HepG2 (cell line): ENCODE results near the gene TUT7. TPM values are rescaled to one million over a fixed set of nuclear protein-coding genes. Genes with fewer than 3 reads are reported as not detected.

ENCODE experiments used
- AKAP8 ChIP-seq: sonication (generic); formaldehyde crosslinking; IDR thresholded peaks from 2 replicates; pipeline ENCODE4 v1.5.1; 2020; ENCODE audit warnings: mild to moderate bottlenecking, missing genetic modification reagents
- SATB2 ChIP-seq: sonication (generic); formaldehyde crosslinking; IDR thresholded peaks from 2 replicates; pipeline ENCODE4 v1.5.0; 2020; ENCODE audit warnings: missing genetic modification reagents
- ZNF589 ChIP-seq: sonication (generic); formaldehyde crosslinking; conservative IDR thresholded peaks from 2 replicates; pipeline ENCODE4 v1.8.0; 2022; ENCODE audit warnings: mild to moderate bottlenecking, moderate library complexity, missing genetic modification reagents
- ZNF724P ChIP-seq: sonication (generic); formaldehyde crosslinking; IDR thresholded peaks from 2 replicates; pipeline ENCODE4 v1.8.0; 2022; ENCODE audit warnings: missing genetic modification reagents, borderline replicate concordance
- ZZZ3 ChIP-seq: sonication (generic); formaldehyde crosslinking; IDR thresholded peaks from 2 replicates; pipeline ENCODE4 v1.4.0; 2020; ENCODE audit warnings: missing genetic modification reagents, mild to moderate bottlenecking, borderline replicate concordance
- polyA plus RNA-seq, 8 experiments: library from polyadenylated mRNA; depleted of rRNA in 3 of 8; stranded (reverse) in 7 of 8; unstranded in 1 of 8; fragments of >200 nt; fragmentation: Illumina TruSeq in 4 of 8; extraction: Trizol in 4 of 8; gene quantifications; 2 replicates each; pipeline versions ENCODE4 v1.2.1 to v1.2.3, GENCODE V29; 2011 to 2016; ENCODE audit warnings: low read depth in 4 of 8, missing spikeins in 1 of 8, mixed read lengths in 1 of 8; ENCODE audit not compliant: insufficient read depth in 1 of 8
- total RNA-seq, 5 experiments: library from RNA; depleted of rRNA; stranded (reverse); fragments of >200 nt; fragmentation: Illumina TruSeq; extraction: Trizol; gene quantifications; 2 replicates each; pipeline ENCODE4 v1.2.3, GENCODE V29; 2016; ENCODE audit warnings: low read depth in 1 of 5
- TF ChIP-seq, protein P1 (sequence below): sonication (generic); formaldehyde crosslinking; IDR thresholded peaks from 2 replicates; pipeline ENCODE4 v1.5.0; 2020; ENCODE audit warnings: mild to moderate bottlenecking, missing genetic modification reagents, borderline replicate concordance
- TF ChIP-seq, protein P2 (sequence below): sonication (generic); formaldehyde crosslinking; IDR thresholded peaks from 2 replicates; pipeline ENCODE4 v1.4.0; 2020; ENCODE audit warnings: missing genetic modification reagents, borderline replicate concordance
- TF ChIP-seq, protein P3 (sequence below): sonication (generic); formaldehyde crosslinking; IDR thresholded peaks from 2 replicates; pipeline ENCODE4 v1.4.0; 2020; ENCODE audit warnings: mild to moderate bottlenecking, low read depth, missing genetic modification reagents
- TF ChIP-seq, protein P4 (sequence below), 2 experiments: sonication (generic) in 1 of 2; formaldehyde crosslinking in 1 of 2; IDR thresholded peaks; 2 replicates each; pipeline versions ENCODE4 v1.4.0 to v1.6.1; 2016 to 2020; ENCODE audit warnings: borderline replicate concordance in 1 of 2, low read depth in 1 of 2, mild to moderate bottlenecking in 1 of 2, missing genetic modification reagents in 1 of 2

TUT7 gene
- total and polyA plus RNA-seq, 2 of the 13 experiments (the other 11 are each of a cell fraction or from before 2014, with no cell fraction given), result 12.0 to 19.4 TPM

DNA sequence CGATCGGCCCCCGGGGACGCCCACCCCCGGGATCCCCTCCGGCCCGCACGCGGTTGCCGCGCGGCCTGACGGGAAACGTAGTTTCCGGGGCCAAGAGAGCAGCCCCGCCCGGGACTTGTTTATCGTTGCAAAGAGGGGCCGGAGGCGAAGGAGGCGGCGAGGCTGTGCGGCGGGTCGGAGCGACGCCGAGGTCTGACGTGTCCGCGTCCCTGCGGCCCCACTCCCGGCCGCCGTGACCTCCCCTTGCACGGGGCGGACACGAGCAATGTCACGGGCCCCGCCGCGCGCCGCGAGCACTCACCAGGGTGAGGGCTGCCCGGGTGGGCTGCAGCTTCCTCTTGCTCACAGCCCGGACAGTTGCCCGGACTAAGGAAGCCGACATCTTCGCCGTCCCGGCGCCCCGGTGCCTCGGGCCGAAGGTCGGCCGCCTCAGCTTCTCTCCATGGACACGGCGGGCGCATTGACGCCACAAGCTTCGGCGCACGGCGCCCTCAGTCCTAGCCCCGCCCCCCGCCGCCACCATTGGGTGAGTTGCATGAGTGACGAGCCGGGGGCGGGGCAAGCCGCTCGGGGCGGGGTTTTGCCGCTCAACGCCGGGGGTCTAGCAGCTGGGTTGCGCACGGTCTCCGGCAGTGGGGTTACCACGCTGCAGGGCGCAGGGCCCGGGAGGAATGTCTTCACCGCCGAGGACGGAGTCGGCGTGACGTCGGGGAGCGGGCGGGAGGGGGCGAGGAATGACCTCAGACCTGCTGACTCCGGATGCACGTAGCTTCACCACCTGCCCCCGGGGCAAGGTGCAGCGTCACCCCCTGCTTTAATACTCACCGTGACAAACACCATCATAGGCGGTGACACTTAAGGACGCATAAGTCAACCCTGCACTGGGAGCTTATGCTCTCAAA is 71.9 kb downstream of the TUT7 start, which contains the start of gene ISCA1 (continued):
- TF ChIP-seq, protein P1, sequence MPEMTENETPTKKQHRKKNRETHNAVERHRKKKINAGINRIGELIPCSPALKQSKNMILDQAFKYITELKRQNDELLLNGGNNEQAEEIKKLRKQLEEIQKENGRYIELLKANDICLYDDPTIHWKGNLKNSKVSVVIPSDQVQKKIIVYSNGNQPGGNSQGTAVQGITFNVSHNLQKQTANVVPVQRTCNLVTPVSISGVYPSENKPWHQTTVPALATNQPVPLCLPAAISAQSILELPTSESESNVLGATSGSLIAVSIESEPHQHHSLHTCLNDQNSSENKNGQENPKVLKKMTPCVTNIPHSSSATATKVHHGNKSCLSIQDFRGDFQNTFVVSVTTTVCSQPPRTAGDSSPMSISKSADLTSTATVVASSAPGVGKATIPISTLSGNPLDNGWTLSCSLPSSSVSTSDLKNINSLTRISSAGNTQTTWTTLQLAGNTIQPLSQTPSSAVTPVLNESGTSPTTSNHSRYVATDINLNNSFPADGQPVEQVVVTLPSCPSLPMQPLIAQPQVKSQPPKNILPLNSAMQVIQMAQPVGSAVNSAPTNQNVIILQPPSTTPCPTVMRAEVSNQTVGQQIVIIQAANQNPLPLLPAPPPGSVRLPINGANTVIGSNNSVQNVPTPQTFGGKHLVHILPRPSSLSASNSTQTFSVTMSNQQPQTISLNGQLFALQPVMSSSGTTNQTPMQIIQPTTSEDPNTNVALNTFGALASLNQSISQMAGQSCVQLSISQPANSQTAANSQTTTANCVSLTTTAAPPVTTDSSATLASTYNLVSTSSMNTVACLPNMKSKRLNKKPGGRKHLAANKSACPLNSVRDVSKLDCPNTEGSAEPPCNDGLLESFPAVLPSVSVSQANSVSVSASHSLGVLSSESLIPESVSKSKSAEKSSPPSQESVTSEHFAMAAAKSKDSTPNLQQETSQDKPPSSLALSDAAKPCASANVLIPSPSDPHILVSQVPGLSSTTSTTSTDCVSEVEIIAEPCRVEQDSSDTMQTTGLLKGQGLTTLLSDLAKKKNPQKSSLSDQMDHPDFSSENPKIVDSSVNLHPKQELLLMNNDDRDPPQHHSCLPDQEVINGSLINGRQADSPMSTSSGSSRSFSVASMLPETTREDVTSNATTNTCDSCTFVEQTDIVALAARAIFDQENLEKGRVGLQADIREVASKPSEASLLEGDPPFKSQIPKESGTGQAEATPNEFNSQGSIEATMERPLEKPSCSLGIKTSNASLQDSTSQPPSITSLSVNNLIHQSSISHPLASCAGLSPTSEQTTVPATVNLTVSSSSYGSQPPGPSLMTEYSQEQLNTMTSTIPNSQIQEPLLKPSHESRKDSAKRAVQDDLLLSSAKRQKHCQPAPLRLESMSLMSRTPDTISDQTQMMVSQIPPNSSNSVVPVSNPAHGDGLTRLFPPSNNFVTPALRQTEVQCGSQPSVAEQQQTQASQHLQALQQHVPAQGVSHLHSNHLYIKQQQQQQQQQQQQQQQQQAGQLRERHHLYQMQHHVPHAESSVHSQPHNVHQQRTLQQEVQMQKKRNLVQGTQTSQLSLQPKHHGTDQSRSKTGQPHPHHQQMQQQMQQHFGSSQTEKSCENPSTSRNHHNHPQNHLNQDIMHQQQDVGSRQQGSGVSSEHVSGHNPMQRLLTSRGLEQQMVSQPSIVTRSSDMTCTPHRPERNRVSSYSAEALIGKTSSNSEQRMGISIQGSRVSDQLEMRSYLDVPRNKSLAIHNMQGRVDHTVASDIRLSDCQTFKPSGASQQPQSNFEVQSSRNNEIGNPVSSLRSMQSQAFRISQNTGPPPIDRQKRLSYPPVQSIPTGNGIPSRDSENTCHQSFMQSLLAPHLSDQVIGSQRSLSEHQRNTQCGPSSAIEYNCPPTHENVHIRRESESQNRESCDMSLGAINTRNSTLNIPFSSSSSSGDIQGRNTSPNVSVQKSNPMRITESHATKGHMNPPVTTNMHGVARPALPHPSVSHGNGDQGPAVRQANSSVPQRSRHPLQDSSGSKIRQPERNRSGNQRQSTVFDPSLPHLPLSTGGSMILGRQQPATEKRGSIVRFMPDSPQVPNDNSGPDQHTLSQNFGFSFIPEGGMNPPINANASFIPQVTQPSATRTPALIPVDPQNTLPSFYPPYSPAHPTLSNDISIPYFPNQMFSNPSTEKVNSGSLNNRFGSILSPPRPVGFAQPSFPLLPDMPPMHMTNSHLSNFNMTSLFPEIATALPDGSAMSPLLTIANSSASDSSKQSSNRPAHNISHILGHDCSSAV, result no peak
- TF ChIP-seq ZZZ3, result 0 out of 2 replicates have a peak, but pooled peaks have one; percentile 60
- peak; percentile 51; the same call in 1 of the 2 replicates for TF ChIP-seq ZNF589 (CRISPR knock-in tag)
- TF ChIP-seq, protein P2, sequence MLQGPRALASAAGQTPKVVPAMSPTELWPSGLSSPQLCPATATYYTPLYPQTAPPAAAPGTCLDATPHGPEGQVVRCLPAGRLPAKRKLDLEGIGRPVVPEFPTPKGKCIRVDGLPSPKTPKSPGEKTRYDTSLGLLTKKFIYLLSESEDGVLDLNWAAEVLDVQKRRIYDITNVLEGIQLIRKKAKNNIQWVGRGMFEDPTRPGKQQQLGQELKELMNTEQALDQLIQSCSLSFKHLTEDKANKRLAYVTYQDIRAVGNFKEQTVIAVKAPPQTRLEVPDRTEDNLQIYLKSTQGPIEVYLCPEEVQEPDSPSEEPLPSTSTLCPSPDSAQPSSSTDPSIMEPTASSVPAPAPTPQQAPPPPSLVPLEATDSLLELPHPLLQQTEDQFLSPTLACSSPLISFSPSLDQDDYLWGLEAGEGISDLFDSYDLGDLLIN (CRISPR knock-in tag), result peak; percentile 20; the same call in 1 of the 2 replicates
- TF ChIP-seq ZNF724P (CRISPR knock-in tag), result no peak; the same call in 1 of the 2 replicates
- TF ChIP-seq AKAP8 (CRISPR knock-in tag), result peak; percentile 65; the same call in 1 of the 2 replicates
- TF ChIP-seq, protein P3, sequence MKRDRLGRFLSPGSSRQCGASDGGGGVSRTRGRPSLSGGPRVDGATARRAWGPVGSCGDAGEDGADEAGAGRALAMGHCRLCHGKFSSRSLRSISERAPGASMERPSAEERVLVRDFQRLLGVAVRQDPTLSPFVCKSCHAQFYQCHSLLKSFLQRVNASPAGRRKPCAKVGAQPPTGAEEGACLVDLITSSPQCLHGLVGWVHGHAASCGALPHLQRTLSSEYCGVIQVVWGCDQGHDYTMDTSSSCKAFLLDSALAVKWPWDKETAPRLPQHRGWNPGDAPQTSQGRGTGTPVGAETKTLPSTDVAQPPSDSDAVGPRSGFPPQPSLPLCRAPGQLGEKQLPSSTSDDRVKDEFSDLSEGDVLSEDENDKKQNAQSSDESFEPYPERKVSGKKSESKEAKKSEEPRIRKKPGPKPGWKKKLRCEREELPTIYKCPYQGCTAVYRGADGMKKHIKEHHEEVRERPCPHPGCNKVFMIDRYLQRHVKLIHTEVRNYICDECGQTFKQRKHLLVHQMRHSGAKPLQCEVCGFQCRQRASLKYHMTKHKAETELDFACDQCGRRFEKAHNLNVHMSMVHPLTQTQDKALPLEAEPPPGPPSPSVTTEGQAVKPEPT (CRISPR knock-in tag), result peak; percentile 62; the same call in 1 of the 2 replicates
- no peak for TF ChIP-seq SATB2 (CRISPR knock-in tag)
- TF ChIP-seq, protein P4, sequence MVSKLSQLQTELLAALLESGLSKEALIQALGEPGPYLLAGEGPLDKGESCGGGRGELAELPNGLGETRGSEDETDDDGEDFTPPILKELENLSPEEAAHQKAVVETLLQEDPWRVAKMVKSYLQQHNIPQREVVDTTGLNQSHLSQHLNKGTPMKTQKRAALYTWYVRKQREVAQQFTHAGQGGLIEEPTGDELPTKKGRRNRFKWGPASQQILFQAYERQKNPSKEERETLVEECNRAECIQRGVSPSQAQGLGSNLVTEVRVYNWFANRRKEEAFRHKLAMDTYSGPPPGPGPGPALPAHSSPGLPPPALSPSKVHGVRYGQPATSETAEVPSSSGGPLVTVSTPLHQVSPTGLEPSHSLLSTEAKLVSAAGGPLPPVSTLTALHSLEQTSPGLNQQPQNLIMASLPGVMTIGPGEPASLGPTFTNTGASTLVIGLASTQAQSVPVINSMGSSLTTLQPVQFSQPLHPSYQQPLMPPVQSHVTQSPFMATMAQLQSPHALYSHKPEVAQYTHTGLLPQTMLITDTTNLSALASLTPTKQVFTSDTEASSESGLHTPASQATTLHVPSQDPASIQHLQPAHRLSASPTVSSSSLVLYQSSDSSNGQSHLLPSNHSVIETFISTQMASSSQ (IDR thresholded peaks at IDR 0.05; ENCODE audit: low read depth), result no peak
- TF ChIP-seq, protein P4 (CRISPR knock-in tag; IDR thresholded peaks at IDR 0.05; ENCODE audit: borderline replicate concordance), result peak; percentile 23; the same call in 1 of the 2 replicates
